Measurements from ENCODE around the gene GTF2H3.

GTF2H3 gene

DNA sequence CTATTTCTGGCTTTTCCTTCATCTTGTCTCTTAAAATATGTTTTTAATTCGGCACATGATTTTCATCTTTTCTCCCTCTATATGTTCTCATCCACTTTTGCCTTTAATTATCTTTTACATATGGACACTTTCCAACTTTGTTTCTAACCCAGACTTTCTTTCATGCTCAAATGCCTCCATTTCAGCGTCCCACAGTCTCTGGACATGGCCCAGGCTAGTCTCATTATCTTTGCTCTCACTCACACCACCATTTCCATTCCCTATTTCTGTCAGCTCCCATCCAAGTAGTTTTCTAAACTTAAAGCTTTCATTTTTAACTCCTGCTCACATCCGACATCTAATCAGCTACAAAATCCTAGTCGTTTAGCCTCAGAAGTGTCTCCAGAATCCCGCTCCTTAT, 14.8 kb downstream of the GTF2H3 start:
- no peak for DNase-seq

DNA sequence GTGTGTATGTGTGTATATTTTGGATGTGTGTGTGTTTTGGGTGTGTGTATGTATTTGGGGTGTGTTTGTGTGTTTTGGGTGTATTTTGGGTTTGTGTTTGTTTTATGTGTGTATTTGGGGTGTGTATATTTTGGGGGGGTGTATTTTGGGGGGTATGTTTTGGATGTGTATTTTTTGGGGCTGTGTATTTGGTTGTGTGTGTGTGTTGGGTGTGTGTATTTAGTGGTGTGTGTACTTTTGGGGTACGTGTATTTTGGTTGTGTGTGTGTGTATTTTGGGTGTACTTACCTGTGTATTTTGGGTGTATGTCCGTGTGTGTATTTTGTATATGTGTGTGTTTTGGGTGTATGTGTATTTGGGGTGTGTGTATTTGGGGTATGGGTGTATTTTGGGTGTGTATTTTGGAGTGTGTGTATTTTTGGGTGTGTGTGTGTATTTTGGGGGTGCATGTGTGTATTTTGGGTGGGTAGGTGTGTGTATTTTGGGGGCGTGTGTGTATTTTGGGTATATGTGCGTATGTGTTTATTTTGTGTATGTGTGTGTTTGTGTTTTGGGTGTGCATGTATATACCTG, 20.6 kb downstream of the GTF2H3 start:
- no peak for DNase-seq

DNA sequence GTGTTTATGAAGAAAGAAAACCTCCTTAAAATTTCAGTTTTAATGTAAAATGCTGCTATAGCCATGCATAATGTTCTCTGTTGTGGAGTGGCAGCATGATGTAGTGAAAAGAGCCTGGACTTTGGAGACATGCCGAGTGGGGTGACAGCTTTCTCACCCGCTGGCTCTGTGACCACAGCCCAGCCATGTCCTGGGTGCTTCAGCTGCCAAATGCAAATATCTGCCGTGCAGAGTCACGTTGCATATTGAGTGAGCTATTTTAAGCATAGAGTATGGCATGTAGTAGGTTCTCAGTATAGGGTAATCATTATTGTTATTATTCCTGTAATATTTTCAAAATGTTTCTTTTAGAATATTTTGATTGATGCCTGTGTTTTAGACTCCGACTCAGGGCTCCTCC, 21.8 kb downstream of the GTF2H3 start:
- no peak for DNase-seq

DNA sequence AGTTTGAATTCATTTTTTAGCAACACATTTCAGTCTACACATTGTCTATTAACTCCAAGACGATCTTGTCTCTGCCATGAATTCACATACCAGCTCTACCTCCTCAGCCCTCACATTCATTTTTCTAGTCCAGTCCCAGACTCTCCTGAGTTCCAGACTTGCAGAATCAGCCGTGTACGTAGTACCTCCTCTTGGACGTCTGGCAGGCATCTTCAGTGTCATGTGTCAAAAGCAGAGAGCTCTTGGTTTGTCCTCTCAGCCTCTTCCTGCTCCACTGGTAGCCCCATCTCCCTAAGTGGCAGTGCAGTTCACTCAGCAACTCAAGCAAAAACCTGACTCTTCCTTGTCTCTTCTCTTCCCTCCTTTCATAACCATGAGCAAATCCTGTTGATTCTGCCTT, 22.8 kb downstream of the GTF2H3 start:
- no peak for DNase-seq

DNA sequence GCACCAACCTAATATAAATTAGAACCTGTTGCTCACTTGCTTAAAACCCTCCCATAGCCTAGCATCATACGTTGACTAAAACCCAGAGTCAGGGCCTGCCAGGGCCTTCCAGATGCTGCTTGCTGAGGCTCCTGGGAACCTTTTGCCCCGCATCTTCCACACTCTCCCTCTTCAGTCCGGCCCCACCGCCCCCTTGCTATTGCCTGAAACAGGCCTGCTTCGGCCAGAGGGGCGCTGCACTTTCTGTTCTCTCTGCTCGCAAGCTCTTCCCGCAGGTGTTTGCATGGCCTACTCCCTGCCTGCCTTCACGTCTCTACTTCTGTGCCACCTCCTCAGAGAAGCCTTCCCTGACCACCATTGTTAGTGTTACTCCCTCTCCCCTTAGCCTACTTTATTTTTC, 23.6 kb downstream of the GTF2H3 start:
- no peak for DNase-seq

DNA sequence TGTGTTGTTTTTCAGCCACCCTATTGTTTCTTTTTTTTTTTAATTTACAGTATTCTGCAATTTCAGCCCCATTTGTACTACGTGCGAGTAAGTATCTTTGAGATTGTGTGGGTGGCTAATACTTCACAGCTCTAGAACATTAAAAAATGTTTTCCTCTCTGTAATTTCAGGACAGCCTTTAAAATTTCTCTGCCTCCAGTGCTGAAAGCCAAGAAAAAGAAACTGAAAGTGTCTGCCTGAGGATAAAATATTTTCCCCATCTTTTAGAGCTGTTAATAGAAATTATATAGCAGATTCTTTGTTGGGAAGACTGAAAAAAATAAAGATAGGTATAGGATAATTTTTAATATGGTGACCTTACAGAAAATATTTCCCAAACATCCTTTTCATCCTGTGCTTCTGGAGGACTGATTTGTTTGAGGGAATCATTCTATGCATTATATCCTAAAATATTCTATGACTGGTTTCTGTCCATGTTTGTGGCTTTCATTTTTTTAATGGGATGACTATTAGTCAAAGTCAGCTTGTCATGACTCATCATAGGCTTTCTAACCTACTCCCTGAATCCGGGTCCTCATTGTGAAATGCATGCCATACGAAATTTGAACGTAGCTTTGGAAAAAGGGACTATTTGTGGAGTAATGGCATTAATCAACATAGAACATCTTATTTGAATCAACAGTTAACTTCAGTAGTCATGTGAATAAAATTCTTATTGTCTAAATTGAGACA, 26.5 kb downstream of the GTF2H3 start:
- DNase-seq: no peak

DNA sequence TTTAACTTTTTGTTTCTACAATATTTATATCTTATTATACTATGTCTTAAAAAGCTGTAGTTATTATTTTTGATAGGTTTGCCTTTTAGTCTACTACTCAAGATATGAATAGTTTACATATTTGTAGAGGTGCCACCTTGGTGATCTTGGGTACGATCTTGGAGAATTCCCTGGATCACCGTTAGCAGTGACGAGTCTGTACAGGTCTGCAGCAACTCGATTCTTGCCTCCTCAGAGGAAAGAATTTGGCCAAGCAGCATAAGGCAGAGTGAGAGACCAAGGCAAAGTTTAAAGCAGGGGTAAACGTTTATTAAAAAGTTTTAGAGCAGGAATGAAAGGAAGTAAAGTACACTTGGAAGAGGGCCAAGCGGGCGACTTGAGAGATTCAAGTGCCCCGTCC, 34.1 kb downstream of the GTF2H3 start:
- no peak for DNase-seq

DNA sequence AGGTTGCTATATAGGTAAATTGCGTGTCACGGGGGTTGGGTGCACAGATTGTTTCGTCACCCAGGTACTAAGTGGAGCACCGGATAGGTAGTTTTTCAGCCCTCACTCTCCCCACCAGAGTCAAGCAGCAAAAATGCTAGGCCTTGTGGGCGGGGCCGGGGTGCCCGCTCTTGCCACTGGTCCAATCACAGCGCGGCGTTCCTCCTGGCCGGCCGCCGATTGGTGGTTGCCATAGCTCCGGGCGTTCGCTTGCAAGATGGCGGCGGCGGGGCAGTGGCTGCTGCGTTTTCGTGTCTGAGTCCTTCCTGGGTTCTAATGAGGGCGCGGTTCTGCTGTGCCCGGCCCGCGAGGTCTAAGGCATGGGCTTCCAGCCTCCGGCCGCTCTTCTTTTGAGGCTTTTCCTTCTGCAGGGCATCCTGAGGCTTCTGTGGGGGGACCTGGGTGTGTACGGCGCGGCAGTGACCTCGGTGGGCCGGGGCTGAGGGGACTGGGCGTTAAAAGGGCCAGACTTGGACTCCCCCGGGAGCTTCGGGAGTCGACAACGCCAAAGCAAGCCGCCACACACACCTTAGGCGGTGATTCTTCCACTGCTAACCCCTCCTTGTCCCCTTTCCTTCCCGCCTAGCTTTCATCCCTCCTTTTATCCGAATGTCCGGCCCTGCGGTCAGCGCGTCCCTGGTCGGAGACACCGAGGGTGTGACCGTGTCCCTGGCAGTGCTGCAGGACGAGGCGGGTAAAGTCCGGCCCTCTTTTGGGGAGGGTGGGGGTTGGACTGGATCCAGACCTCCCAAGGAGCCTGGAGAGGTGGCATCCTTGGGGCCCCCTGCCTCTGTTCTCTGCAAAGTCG, 37.5 kb downstream of the GTF2H3 start, which contains the start of gene TCTN2:
Gene TCTN2, plus strand, starts transcription at position 232 of the 847 bp plus-strand sequence. Its CDS starts 128 bp downstream, at position 360.
- DNase-seq: peak; percentile 98

DNA sequence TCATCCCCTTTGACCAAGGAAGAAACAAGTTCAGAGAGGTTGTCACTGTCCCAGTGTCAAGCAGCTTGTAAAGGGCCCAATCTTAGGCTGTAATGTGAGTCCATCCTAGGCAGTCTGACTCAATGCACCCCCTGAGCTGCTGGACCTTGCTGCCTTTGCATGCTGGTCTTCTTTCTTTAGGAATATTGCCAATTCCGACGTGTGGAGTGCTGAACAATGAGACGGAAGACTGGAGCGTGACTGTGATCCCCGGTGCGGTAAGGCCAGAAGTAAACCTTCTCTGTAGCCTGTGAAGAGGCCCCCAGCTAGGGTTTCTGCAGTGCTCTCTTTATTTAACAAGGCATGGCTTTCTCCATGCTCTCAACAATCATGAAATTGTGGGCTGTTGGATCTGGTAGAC, 38.2 kb downstream of the GTF2H3 start:
- no peak for DNase-seq

DNA sequence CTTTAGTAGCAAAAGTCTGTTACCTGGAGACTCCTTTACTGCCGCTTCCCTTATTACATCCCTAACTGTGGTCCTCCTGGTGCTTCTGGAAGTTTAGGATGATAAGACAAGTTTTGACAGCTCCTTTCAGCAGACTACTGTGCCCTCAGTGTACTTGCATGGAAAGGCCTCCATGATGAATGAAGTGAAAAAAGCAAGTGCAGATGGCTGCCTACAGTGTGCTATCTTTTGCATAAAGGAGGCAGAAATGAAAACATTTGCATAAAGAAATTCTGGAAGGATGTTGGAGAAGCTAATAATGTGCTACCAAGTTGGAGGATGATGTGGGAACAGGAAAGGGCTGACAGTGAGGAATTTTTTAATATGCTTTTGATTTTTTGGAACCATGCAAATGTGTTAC, 41.8 kb downstream of the GTF2H3 start:
- DNase-seq: no peak

DNA sequence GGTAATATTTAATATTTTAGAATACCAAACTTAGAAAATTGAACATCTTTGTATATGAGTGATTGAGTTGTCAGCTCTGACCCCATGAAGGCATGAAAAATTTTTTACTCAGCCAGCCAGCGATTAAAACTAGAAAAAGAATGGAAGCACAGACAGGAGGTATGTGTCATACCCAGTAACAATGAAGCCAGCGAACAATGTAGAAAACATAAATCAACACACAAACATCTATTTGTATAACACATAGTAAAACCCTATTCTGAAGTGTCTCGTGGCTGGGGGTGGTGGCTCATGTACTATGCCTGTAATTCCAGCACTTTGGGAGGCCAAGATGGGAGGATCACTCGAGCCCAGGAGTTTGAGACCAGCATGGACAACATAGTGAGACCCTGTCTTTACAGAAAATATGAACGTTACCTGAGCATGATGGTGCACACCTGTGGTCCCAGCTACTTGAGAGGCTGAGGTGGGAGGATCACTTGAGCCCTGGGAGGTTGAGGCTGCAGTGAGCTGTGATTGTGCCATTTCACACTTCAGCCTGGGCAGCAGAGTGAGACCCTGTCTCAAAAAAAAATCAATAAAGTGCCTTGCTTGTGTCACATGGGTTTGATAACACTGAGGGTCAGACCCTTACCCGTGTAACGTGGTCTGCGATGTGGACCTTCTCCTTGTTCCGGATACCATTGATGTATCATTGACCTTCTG, 43.1 kb downstream of the GTF2H3 start:
- no peak for DNase-seq

DNA sequence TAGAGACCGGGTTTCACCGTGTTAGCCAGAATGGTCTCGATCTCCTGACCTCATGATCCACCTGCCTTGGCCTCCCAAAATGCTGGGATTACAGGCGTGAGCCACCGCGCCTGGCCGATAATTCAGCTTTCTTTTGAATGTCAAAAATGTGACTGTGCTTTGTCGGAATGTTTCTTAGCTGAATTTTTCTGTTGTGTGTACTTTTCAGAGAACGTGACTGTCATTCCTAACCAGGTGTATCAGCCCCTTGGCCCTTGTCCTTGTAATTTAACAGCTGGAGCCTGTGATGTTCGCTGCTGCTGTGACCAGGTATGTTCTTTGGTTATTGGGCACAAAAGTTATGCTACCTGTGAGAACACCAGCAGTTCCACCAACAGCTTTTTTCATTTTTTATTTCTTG, 45.4 kb downstream of the GTF2H3 start:
- DNase-seq: no peak

DNA sequence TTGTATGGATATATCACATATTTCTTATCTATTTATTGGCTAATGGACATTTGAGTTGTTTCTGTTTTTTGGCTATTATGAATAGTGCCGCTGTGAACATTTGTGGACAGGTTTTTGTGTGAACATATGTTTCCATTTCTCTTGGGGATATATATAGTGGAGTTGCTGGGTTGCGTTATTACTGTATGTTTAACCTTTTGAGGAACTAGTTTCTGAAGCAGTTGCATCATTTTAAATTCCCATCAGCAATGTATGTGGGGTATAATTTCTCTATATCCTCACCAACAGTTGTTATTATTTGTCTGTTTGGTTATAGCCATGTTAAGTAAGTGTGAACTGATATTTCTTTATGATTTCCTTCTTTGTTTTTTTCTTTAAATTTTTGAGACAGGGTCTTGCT, 48.0 kb downstream of the GTF2H3 start:
- DNase-seq: peak; percentile 24

DNA sequence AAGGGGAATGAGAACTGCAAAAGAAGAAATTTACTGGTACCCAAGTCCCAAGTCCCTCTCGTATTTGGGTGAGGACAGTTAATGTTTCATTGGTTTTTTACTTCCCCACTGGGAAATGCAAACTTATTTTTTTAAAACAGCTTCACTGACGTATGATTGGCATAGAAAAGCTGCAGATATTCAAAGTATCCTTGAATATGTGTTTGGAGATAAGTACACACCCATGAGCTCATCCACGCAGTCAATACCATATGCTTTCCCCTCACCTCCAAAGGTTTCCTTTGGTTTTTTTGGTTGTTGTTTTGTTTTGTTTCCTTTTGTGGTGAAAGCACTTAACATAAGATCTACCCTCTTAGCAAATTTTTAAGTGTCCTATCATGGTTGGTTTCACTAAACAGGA, 50.3 kb downstream of the GTF2H3 start:
- DNase-seq: peak; percentile 15

DNA sequence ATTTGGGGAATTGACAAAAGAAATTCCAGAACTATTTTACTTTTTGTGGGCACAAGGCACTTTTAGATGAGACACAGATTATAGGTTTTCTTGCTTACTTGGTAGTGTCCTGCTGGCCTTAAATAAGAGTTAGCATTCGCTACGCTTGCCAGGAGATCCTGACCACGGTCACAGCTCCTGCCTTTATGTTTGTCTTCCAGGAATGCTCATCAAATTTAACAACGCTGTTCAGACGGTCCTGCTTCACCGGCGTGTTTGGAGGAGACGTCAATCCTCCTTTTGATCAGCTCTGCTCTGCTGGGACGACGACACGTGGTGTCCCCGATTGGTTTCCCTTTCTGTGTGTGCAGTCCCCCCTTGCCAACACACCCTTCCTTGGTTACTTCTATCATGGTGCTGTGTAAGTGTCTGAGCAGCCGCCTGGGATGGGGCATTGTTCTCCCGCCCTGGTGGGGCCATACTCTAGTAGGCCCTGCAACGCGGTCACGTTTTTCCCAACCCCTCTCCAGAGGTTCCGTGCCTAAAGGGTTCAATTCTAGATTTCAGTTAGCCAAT, 53.1 kb downstream of the GTF2H3 start:
- no peak for DNase-seq

DNA sequence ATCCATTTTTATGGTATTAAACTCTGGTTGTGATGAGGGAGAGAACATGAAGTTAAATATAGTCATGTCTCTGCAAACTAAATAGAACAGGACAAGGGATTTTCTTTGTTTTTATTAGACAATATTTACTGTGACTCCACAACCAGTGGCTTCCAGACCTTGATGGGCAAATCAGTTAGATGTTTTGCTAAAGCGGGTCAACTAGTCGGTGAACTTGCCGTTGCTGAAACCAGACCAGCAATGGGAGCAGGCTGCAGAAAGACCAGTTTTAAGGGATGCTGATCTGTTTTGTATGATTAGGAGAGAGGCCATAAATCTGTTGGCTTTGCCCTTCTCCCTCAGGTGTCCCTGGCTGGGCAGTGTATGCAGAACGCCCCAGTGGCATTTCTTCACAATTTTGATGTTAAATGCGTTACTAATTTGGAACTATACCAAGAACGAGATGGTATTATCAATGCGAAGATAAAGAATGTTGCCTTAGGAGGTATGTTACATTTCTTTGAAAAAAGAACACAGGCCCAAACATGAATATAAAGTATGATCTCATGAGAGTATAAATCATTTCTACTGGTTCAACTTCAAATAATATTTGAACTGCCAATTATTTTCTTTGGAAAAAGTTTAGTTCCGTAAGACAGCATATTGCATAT, 56.7 kb downstream of the GTF2H3 start:
- no peak for DNase-seq

DNA sequence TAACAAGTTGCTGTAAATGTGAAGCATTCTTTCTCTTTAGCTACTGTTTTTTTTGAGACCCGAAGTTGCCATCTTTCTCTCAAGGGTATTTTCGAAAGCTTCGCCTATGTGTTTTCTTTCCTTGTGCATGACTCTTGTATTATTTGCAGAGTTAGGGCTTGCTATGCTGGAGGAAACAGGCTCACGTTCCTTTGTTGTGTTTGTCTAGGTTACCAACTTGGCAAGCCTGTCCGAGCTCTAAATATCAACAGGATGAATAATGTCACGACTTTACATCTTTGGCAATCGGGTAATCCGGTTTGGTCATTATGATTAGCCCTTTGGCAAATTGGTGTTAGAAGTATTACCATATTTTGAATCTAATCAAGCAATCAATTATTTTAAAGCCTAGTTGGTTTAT, 62.6 kb downstream of the GTF2H3 start:
- no peak for DNase-seq

DNA sequence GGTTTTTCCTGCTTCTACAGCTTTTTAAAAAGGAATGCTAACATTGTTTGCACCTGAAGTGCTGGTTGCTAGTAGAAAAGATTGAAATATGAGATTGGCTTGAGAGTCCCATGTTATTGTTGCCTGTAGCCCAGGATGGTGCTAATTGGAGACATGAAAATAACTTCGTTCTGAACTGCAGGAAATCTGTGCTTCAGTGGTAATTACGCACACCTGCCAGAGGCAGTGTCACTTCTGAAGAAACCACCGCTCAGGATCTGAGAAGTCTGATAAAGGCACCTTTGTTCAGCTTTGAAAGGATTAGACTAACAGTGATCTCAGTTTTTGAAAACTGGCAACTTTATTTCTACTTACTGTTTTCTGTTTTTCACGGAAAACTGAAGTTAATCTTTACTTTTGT, 63.0 kb downstream of the GTF2H3 start:
- DNase-seq: no peak

DNA sequence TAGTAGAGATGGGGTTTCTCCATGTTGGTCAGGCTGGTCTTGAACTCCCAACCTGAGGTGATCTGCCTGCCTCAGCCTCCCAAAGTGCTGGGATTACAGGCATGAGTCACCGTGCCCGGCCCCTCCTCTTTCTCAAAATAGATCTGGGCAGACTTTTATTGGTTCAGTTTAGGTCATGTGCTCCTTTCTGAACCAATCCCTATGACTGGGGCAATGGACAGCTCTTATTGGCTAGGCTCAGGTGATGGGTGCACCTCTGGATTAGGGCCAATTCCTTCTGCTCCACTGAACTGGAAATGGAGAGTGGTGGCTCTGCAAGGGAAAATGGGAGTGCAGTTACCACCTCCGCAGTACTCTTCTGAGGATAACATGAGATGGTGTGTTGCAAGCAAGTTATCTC, 72.3 kb downstream of the GTF2H3 start:
- peak; percentile 32 for DNase-seq

DNA sequence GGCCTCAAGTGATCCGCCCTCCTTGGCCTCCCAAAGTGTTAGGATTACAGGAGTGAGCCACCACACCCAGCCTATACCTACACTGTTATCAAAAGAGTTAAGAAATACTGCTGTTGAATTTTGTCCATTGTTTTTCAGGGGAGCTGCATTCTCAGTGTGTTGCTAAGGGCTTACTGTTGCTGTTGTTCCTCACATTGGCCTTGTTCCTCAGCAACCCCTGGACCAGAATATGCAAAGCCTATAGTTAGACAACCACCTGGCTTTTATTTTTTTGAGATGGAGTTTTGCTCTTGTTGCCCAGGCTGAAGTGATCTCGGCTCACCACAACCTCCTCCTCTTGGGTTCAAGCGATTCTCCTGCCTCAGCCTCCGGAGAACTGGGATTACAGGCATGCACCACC, 73.8 kb downstream of the GTF2H3 start:
- DNase-seq: no peak
